CD14-positive monocyte (primary cell): ENCODE data around the gene TDRD1. TPM values are rescaled to one million over a fixed set of nuclear protein-coding genes. Genes with fewer than 3 reads are reported as not detected.

Experiments used
- DNase-seq, 3 donors: peaks; one replicate each; pipeline ENCODE4 v3.0.0-alpha.2; 2011 to 2022
- H2AFZ ChIP-seq: 2 replicates; pipeline ENCODE4 v1.6.0; 2012; ENCODE audit warnings: mild to moderate bottlenecking, low read depth, low read length, inconsistent platforms; ENCODE audit not compliant: insufficient read depth, poor library complexity, severe bottlenecking
- H3K27ac ChIP-seq, 2 donors: 1 replicate in 1 of 2; 2 replicates in 1 of 2; pipeline ENCODE4 v1.5.1; 2012 to 2013; ENCODE audit warnings: low read length in 2 of 2, control low read depth in 1 of 2, inconsistent platforms in 1 of 2, low read depth in 1 of 2, mild to moderate bottlenecking in 1 of 2
- H3K27me3 ChIP-seq, 2 donors: one replicate each; pipeline versions ENCODE4 v1.6.0 to v1.6.1; 2011 to 2013; ENCODE audit warnings: low read length in 2 of 2; ENCODE audit not compliant: control insufficient read depth in 2 of 2, insufficient read depth in 2 of 2
- H3K36me3 ChIP-seq, 2 donors: replicated peaks in 1 of 2; 1 replicate in 1 of 2; 2 replicates in 1 of 2; pipeline versions ENCODE4 v1.5.1 to v1.6.1; 2012 to 2013; ENCODE audit warnings: low read length in 2 of 2, control low read depth in 1 of 2, inconsistent platforms in 1 of 2, mild to moderate bottlenecking in 1 of 2; ENCODE audit not compliant: insufficient read depth in 2 of 2, control insufficient read depth in 1 of 2
- H3K4me1 ChIP-seq, 2 donors: 1 replicate in 1 of 2; 2 replicates in 1 of 2; pipeline versions ENCODE4 v1.5.1 to v1.6.1; 2012 to 2013; ENCODE audit warnings: low read length in 2 of 2, control low read depth in 1 of 2, inconsistent platforms in 1 of 2, mild to moderate bottlenecking in 1 of 2, moderate library complexity in 1 of 2; ENCODE audit not compliant: insufficient read depth in 2 of 2, control insufficient read depth in 1 of 2
- H3K4me2 ChIP-seq: replicated peaks from 2 replicates; pipeline ENCODE3; 2012; ENCODE audit warnings: low read length, moderate library complexity, mild to moderate bottlenecking; ENCODE audit not compliant: poor library complexity, severe bottlenecking; ENCODE audit errors: extremely low read depth
- H3K4me3 ChIP-seq, 3 experiments: fragments of 200-600 bp in 1 of 3; sonication (generic) in 1 of 3; replicated peaks in 1 of 3; 1 replicate in 2 of 3; 2 replicates in 1 of 3; pipeline ENCODE4 v1.5.1; 2011 to 2013; ENCODE audit warnings: low read length in 3 of 3, mild to moderate bottlenecking in 3 of 3, control low read depth in 2 of 3, low read depth in 2 of 3, inconsistent platforms in 1 of 3, moderate library complexity in 1 of 3
- H3K79me2 ChIP-seq: 2 replicates; pipeline ENCODE4 v1.6.0; 2012; ENCODE audit warnings: mild to moderate bottlenecking, control low read depth, inconsistent platforms, low read length, moderate library complexity; ENCODE audit not compliant: insufficient read depth
- H3K9ac ChIP-seq: 2 replicates; pipeline ENCODE4 v1.6.0; 2017; ENCODE audit warnings: low read length, mild to moderate bottlenecking; ENCODE audit not compliant: insufficient read depth, poor library complexity, severe bottlenecking
- H3K9me3 ChIP-seq, 2 donors: replicated peaks in 1 of 2; 1 replicate in 1 of 2; 2 replicates in 1 of 2; pipeline versions ENCODE4 v1.5.1 to v1.6.1; 2012 to 2013; ENCODE audit warnings: low read length in 2 of 2, control low read depth in 1 of 2; ENCODE audit not compliant: control insufficient read depth in 1 of 2, insufficient read depth in 1 of 2
- H4K20me1 ChIP-seq: 2 replicates; pipeline ENCODE4 v1.6.0; 2012; ENCODE audit warnings: mild to moderate bottlenecking, low read length, control low read depth, moderate library complexity; ENCODE audit not compliant: insufficient read depth
- H3K27ac Mint-ChIP-seq, 7 donors: one replicate each; pipeline ENCODE4 v1.8.0; 2020; ENCODE audit warnings: mild to moderate bottlenecking in 7 of 7, mixed read lengths in 7 of 7, moderate library complexity in 6 of 7, inconsistent platforms in 2 of 7
- H3K27me3 Mint-ChIP-seq, 3 donors: one replicate each; pipeline ENCODE4 v1.8.0; 2021 to 2022; ENCODE audit warnings: low read depth in 3 of 3, mild to moderate bottlenecking in 3 of 3, mixed read lengths in 3 of 3, moderate library complexity in 3 of 3, inconsistent platforms in 1 of 3
- H3K36me3 Mint-ChIP-seq, 2 donors: one replicate each; pipeline ENCODE4 v1.8.0; 2020; ENCODE audit warnings: mixed read lengths in 2 of 2, inconsistent platforms in 1 of 2, mild to moderate bottlenecking in 1 of 2
- H3K4me1 Mint-ChIP-seq: one replicate; pipeline ENCODE4 v1.8.0; 2020; ENCODE audit warnings: mild to moderate bottlenecking, mixed read lengths
- H3K4me3 Mint-ChIP-seq, 2 donors: one replicate each; pipeline ENCODE4 v1.8.0; 2020; ENCODE audit warnings: mild to moderate bottlenecking in 2 of 2, mixed read lengths in 2 of 2, moderate library complexity in 1 of 2
- H3K9me3 Mint-ChIP-seq, 7 donors: one replicate each; pipeline ENCODE4 v1.8.0; 2020 to 2022; ENCODE audit warnings: mixed read lengths in 7 of 7, mild to moderate bottlenecking in 6 of 7, moderate library complexity in 6 of 7, inconsistent platforms in 2 of 7
- WGBS: methylation state at CpG from one replicate; pipeline ENCODE4 v1.1.5; 2013; ENCODE audit warnings: missing lambda C conversion rate; ENCODE audit not compliant: insufficient coverage; 5-methylcytosine and 5-hydroxymethylcytosine counted together
- intact Hi-C, 2 donors: fragments of 100-400 bp; cut with micrococcal nuclease; formaldehyde crosslinking; loops; one replicate each; pipeline versions ENCODE4 v1.15.0 to v1.15.1; 2023
- polyA plus RNA-seq, 3 donors: library from polyadenylated mRNA; depleted of rRNA in 1 of 3; unstranded in 2 of 3; stranded (reverse) in 1 of 3; fragments of 300-500 nt in 2 of 3; fragments of >200 nt in 1 of 3; fragmentation: Illumina TruSeq in 2 of 3; gene quantifications; 1 replicate in 2 of 3; 2 replicates in 1 of 3; pipeline ENCODE4 v1.2.3, GENCODE V29; 2012 to 2021
- TF ChIP-seq, protein P1 (sequence below): fragments of 200-600 bp; IDR thresholded peaks from one replicate; pipeline ENCODE4 v1.8.0; 2022; ENCODE audit warnings: antibody characterized with exemption, mild to moderate bottlenecking

Gene TDRD1
- polyA plus RNA-seq, 3 donors = not detected

DNA sequence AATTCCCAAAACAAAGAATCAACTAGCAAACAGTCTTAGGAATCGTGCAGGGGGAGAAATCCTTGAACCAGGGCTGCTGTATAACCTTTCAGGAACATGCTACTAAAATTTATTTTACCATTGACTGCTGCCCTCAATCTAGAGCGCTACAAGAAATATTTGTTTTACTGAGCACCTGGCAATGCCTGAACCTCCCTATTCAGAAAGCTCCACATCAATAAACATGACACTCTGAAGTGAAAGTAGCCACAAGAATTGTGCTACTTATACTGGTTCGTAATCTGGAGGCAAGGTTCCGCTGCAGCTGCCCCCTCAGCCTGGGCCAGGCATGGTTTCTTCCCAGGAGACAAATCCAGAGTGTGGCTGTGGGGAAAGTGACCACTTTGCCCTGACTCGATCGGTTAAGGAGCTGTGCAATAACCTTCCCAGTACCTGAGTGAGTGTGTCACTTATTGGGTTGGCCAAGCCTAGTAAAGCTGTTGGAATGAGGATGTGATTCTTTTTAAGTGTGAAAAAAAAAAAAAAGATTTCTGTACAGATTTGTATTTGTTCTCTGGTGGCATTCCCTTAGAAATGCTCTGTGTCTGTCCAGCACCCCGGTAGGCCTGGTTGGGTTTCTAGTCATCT is 67.6 kb downstream of the TDRD1 start:
- no peaks in the 10 kb centered on the region for H3K79me2 ChIP-seq
- H3K27ac ChIP-seq = no peak overlapping the region
- H3K27ac Mint-ChIP-seq = peak overlapping the region in 1 of 7 donors; percentile 14
- no peak overlapping the region for H3K4me3 Mint-ChIP-seq
- no peaks in the 10 kb centered on the region for H3K9me3 ChIP-seq
- H3K27me3 ChIP-seq = peaks cover 4 to 11% of the 10 kb centered on the region in 2 donors
- peaks cover 10 to 31% (median 23%) of the 10 kb centered on the region in 3 donors for H3K27me3 Mint-ChIP-seq
- no peak for DNase-seq
- H3K4me1 ChIP-seq = no peaks in the 10 kb centered on the region
- H3K4me1 Mint-ChIP-seq = no peaks in the 10 kb centered on the region
- no peaks in the 10 kb centered on the region for H3K9me3 Mint-ChIP-seq
- intact Hi-C loops = no loop called here
- H3K4me2 ChIP-seq = no peak overlapping the region
- no peak overlapping the region for H2AFZ ChIP-seq
- H3K4me3 ChIP-seq = no peak overlapping the region
- WGBS = 95% methylated on average over 5 of the region's 7 CpGs
- no peaks in the 10 kb centered on the region for H4K20me1 ChIP-seq
- H3K36me3 ChIP-seq = no peaks in the 10 kb centered on the region
- H3K9ac ChIP-seq = no peak overlapping the region
- TF ChIP-seq, protein P1, sequence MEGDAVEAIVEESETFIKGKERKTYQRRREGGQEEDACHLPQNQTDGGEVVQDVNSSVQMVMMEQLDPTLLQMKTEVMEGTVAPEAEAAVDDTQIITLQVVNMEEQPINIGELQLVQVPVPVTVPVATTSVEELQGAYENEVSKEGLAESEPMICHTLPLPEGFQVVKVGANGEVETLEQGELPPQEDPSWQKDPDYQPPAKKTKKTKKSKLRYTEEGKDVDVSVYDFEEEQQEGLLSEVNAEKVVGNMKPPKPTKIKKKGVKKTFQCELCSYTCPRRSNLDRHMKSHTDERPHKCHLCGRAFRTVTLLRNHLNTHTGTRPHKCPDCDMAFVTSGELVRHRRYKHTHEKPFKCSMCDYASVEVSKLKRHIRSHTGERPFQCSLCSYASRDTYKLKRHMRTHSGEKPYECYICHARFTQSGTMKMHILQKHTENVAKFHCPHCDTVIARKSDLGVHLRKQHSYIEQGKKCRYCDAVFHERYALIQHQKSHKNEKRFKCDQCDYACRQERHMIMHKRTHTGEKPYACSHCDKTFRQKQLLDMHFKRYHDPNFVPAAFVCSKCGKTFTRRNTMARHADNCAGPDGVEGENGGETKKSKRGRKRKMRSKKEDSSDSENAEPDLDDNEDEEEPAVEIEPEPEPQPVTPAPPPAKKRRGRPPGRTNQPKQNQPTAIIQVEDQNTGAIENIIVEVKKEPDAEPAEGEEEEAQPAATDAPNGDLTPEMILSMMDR = no peak
- H3K36me3 Mint-ChIP-seq = no peaks in the 10 kb centered on the region

DNA sequence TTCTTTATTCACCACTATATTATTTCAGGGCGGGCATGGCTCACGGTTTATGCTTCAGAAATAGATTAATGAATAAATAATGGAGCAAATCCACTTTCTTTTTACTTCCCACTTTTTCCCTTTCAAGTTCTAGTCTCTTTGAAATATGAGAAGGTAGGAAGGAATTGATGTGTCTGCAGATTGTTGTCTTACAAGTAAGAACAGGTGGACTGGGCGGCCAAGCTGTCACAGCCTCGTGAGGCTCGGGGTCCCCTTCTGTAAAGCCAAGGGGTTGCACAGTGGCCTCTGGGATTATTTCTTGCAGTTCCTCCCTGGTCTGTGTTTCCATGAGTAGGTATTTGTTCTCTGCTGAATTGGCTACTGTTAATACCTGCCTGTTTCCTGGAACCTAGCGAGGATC is 71.1 kb downstream of the TDRD1 start:
- intact Hi-C loops = no loop called here
- no peak overlapping the region for H3K4me2 ChIP-seq
- H3K27ac ChIP-seq = no peak overlapping the region
- no peak overlapping the region for H2AFZ ChIP-seq
- no peaks in the 10 kb centered on the region for H3K4me1 ChIP-seq
- Mint-ChIP-seq H3K36me3 (no peaks in the 10 kb centered on the region), H3K9me3 (no peaks in the 10 kb centered on the region), H3K4me1 (no peaks in the 10 kb centered on the region), H3K27me3 (peaks cover 4 to 7% (median 5%) of the 10 kb centered on the region in 3 donors), H3K4me3 (no peak overlapping the region), H3K27ac (no peak overlapping the region)
- no peaks in the 10 kb centered on the region for H3K79me2 ChIP-seq
- H3K4me3 ChIP-seq = no peak overlapping the region
- DNase-seq = no peak
- no peaks in the 10 kb centered on the region for H3K36me3 ChIP-seq
- H3K9me3 ChIP-seq = no peaks in the 10 kb centered on the region
- TF ChIP-seq, protein P1 = no peak
- 88% methylated on average over 4 of the region's 6 CpGs for WGBS
- no peaks in the 10 kb centered on the region for H4K20me1 ChIP-seq
- H3K9ac ChIP-seq = no peak overlapping the region
- H3K27me3 ChIP-seq = no peaks in the 10 kb centered on the region
